Panc1 (cell line): ENCODE measurements around the gene ITSN2. TPM values are rescaled to one million over a fixed set of nuclear protein-coding genes. Genes with fewer than 3 reads are reported as not detected.

ENCODE experiments used
- ATAC-seq: fragments of 200-7000 bp; cut with Tn5 transposase; 2 replicates; pipeline ENCODE4 v1.9.1; 2020; ENCODE audit warnings: mild to moderate bottlenecking, moderate library complexity
- BruUV-seq: library from RNA; stranded (reverse); fragments of 400-500 nt; replicated peaks from 2 replicates; lab custom pipeline; 2021; lab: Mats Ljungman, UMichigan
- CTCF ChIA-PET: fragments of 300-600 bp; sonication (Branson Sonifier 250); formaldehyde crosslinking; loops from one replicate; lab custom pipeline; 2022; ENCODE audit warnings: antibody characterized with exemption; lab: Charles Lee
- POLR2A ChIA-PET: fragments of 300-600 bp; sonication (Branson Sonifier 250); formaldehyde crosslinking; loops from one replicate; lab custom pipeline; 2022; ENCODE audit warnings: antibody characterized with exemption; lab: Charles Lee
- DNase-seq: peaks from one replicate; pipeline ENCODE4 v3.0.0-alpha.2; 2010; ENCODE audit warnings: low read depth, low spot score
- H3K27ac ChIP-seq: 2 replicates; pipeline ENCODE4 v1.5.1; 2011; ENCODE audit warnings: mild to moderate bottlenecking, low read length, inconsistent platforms
- H3K27me3 ChIP-seq: fragments of 200-500 bp; sonication (Bioruptor generic); 2 replicates; pipeline ENCODE4 v1.6.0; 2014; ENCODE audit warnings: low read length, inconsistent platforms; ENCODE audit not compliant: control insufficient read depth, insufficient read depth
- H3K36me3 ChIP-seq: fragments of 200-500 bp; sonication (Bioruptor generic); 2 replicates; pipeline ENCODE4 v1.5.1; 2014; ENCODE audit warnings: inconsistent platforms, mild to moderate bottlenecking, low read length, moderate library complexity; ENCODE audit not compliant: control insufficient read depth, insufficient read depth
- H3K4me1 ChIP-seq: 2 replicates; pipeline ENCODE4 v1.5.1; 2011; ENCODE audit warnings: inconsistent platforms, mild to moderate bottlenecking, low read length, moderate library complexity; ENCODE audit not compliant: control insufficient read depth, insufficient read depth
- H3K4me3 ChIP-seq, 2 experiments: 2 replicates each; pipeline ENCODE4 v1.5.1; 2011 to 2012; ENCODE audit warnings: low read depth in 2 of 2, low read length in 2 of 2, mild to moderate bottlenecking in 2 of 2, inconsistent platforms in 1 of 2, moderate library complexity in 1 of 2
- H3K9me3 ChIP-seq: fragments of 200-500 bp; sonication (Bioruptor generic); 2 replicates; pipeline ENCODE4 v1.5.1; 2014; ENCODE audit warnings: low read depth, mild to moderate bottlenecking, inconsistent platforms, low read length, moderate library complexity; ENCODE audit not compliant: control insufficient read depth, insufficient read depth
- POLR2AphosphoS5 ChIP-seq: IDR thresholded peaks from 2 replicates; pipeline ENCODE4 v1.6.1; 2012; ENCODE audit warnings: mild to moderate bottlenecking, low read depth, low read length, moderate library complexity
- REST ChIP-seq, 2 experiments: IDR thresholded peaks; 2 replicates each; pipeline ENCODE4 v1.6.1; 2011 to 2012; ENCODE audit warnings: low read depth in 2 of 2, control low read depth in 1 of 2, low read length in 1 of 2, mild to moderate bottlenecking in 1 of 2, moderate library complexity in 1 of 2; ENCODE audit not compliant: insufficient read depth in 1 of 2
- SIN3A ChIP-seq: IDR thresholded peaks from 2 replicates; pipeline ENCODE4 v1.6.1; 2012; ENCODE audit warnings: low read depth, mild to moderate bottlenecking, low read length, moderate library complexity, borderline replicate concordance; ENCODE audit not compliant: insufficient read depth
- TCF7L2 ChIP-seq: IDR thresholded peaks from 2 replicates; pipeline ENCODE4 v1.6.1; 2011; ENCODE audit warnings: mild to moderate bottlenecking, low read depth, low read length, inconsistent platforms
- in situ Hi-C: cut with HindIII; loops from 2 replicates; pipeline ENCODE4 v1.10.0; 2016; ENCODE audit warnings: low sequenced_read_pairs, low pct_unique_long_range_greater_than_20kb
- intact Hi-C: fragments of 100-400 bp; cut with micrococcal nuclease; formaldehyde crosslinking; loops from one replicate; pipeline ENCODE4 v1.10.0; 2022; ENCODE audit not compliant: unreplicated experiment
- total RNA-seq: library from RNA; stranded (reverse); gene quantifications from one replicate; pipeline ENCODE4 v1.2.1, GENCODE V29; 2021; ENCODE audit not compliant: unreplicated experiment
- TF ChIP-seq, protein P1 (sequence below): fragments of 450-650 bp; IDR thresholded peaks from 2 replicates; pipeline ENCODE4 v1.5.1; 2017; ENCODE audit warnings: mild to moderate bottlenecking

Gene ITSN2
- total RNA-seq, 1 experiment from 2014 or later, result 57.7 TPM

DNA sequence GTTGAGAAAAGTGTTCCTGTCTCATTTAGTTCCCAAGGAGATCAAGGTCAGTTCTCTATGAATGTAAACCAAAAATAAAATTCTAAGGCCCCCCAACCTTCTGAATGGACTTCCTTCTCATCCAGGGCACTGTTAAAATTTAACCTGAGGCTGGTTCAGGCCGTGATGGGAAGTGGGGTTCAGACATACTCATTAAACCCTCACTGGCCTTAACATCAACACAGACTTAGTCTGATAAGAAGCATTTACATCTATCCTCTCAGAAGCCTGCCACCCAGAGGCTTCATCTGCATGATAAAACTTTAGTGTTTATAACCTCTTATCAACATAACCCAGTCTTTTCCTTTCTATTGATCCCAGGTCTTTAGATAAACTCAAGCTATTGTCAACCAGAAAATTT is 22.4 kb downstream of the ITSN2 start:
- POLR2A ChIA-PET, result interaction anchor here (0.7 kb wide), 1 partner anchor 283 kb away, joined by 3 read pairs; no protein-coding TSS in a partner anchor
- Histone ChIP-seq H3K36me3 (no peaks in the 10 kb centered on the region), H3K9me3 (no peaks in the 10 kb centered on the region), H3K27me3 (no peaks in the 10 kb centered on the region), H3K27ac (no peak overlapping the region), H3K4me1 (no peaks in the 10 kb centered on the region), H3K4me3 (no peak overlapping the region)
- ATAC-seq (no peak), DNase-seq (no peak)
- in situ Hi-C loops, result no loop called here
- TSS peak; percentile 59 for BruUV-seq
- CTCF ChIA-PET, result interaction anchor here (0.7 kb wide), 1 partner anchor 481 kb away, joined by 7 read pairs; no protein-coding TSS in a partner anchor
- TF ChIP-seq TCF7L2 (no peak), POLR2AphosphoS5 (no peak), SIN3A (no peak), REST (IDR thresholded peaks at IDR 0.05; ENCODE audit: insufficient read depth in 1 of 2, low read depth in 2 of 2, low read length in 1 of 2) (no peak)
- TF ChIP-seq, protein P1, sequence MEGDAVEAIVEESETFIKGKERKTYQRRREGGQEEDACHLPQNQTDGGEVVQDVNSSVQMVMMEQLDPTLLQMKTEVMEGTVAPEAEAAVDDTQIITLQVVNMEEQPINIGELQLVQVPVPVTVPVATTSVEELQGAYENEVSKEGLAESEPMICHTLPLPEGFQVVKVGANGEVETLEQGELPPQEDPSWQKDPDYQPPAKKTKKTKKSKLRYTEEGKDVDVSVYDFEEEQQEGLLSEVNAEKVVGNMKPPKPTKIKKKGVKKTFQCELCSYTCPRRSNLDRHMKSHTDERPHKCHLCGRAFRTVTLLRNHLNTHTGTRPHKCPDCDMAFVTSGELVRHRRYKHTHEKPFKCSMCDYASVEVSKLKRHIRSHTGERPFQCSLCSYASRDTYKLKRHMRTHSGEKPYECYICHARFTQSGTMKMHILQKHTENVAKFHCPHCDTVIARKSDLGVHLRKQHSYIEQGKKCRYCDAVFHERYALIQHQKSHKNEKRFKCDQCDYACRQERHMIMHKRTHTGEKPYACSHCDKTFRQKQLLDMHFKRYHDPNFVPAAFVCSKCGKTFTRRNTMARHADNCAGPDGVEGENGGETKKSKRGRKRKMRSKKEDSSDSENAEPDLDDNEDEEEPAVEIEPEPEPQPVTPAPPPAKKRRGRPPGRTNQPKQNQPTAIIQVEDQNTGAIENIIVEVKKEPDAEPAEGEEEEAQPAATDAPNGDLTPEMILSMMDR, result no peak
- intact Hi-C loops, result no loop called here

GRCh38 chr2:24336811-24337210 is 23.5 kb downstream of the ITSN2 start:
- Histone ChIP-seq H3K27me3 (no peaks in the 10 kb centered on the region), H3K4me3 (no peak overlapping the region)
- CTCF ChIA-PET, result no interaction called here

More at GRCh38 chr2:24336811-24337210, 23.5 kb downstream of the ITSN2 start:
- no peaks in the 10 kb centered on the region for H3K36me3 ChIP-seq
- ATAC-seq (no peak), DNase-seq (no peak)
- no peak overlapping the region for H3K27ac ChIP-seq
- BruUV-seq, result no TSS peak
- H3K4me1 ChIP-seq, result no peaks in the 10 kb centered on the region
- no peak for TF ChIP-seq TCF7L2
- TF ChIP-seq, protein P1, result no peak
- TF ChIP-seq REST (IDR thresholded peaks at IDR 0.05; ENCODE audit: insufficient read depth in 1 of 2, low read depth in 2 of 2, low read length in 1 of 2), result no peak
- TF ChIP-seq POLR2AphosphoS5, result no peak
- TF ChIP-seq SIN3A, result no peak
- POLR2A ChIA-PET, result no interaction called here
- in situ Hi-C loops, result no loop called here
- H3K9me3 ChIP-seq, result no peaks in the 10 kb centered on the region
- intact Hi-C loops, result no loop called here
